ENCODE results near the gene SSTR3.
"Not testable (repeated sequence)": the region's sequence is repeated elsewhere in the genome, so short reads cannot be mapped to it uniquely, and the experiment has no call there.

Gene SSTR3

DNA sequence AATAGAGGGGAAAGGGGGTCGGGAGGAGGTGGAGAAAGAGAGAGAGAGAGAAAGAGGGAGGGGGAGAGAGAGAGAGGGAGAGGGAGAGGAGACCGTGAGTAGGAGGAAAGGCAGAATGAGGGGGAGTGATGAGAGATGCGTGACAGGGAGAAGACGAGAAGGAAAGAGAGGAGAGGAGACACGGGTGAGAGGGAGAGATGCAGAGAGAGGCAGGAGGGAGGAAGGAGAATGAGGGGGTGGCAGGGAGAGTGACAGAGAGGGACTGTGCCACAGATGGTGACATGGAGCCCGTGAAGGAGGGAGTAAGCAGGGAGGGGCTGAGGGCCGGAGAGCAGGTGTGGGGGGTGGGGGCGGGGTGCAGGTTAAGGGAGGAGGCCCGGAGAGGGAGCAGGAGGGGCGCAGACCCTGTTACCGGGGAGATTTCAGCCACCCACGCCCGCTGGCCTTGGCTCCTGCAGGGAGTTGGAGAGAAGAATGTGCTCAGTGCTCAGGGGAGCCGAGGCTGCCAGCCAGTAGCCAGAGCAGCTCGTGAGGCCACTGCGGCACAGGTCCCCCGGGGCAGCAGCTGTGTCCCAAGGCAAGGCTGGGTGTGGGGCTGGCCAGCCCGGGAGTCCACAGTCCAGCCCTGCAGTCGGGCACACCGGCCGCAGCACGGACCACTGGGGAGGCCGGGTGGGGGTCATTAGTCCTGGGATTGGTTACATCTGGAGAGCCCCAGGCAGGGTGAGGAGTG, at the start of gene SSTR3:
TSS of gene SSTR3 (minus strand) at position 304 of the 733 bp plus-strand sequence. CDS start 4,674 bp downstream, outside the sequence.
- DNase-seq, result no peak

DNA sequence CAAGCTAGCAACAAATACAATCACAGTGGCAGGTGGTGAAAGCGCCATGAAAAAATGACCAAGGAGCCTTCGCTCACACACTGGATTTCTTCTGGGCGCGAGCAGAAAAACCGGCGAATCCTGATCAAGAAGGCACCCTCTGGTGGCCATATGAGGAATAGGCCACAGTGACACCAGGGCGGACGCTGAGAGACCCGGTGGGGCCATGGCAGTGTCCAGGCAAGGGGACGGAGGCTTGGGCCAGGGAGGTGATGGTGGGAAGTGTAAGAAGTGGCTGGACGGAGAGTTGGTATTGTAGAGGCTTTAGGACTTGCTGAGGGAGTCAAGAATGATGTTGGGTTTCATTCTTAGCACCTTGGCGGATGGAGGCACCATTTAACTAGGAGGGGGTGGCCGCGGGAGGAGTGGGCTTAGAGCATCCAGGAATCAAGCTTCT, 48.6 kb upstream of the SSTR3 start:
- DNase-seq, result peak; percentile 78

DNA sequence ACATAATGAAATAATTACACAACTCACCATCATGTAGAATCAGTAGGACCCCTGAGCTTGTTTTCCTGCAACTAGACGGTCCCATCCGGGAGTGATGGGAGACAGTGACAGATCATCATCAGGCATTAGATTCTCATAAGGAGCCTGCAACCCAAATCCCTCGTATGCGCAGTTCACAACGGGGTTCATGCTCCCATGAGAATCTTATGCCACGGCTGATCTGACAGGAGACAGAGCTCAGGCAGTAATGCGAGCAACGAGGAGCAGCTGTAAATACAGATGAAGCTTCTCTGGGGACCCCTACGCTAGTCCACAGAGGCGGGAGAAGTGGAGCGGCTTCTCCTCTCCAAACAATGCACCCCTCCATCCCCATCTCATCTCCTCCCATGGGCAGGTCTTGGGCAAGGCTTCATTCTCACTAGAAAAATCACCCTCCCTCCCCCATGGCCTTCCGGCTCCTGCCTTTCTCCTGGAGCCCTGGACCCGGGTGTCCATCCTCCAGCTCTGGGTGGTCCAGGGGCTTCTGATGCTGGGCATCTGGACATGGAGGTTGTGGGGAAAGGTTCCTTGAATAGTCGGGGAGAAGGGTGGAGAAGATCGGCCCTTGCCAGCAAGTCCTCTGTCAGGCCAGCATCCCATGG, 48.0 kb upstream of the SSTR3 start:
- no peak for DNase-seq

DNA sequence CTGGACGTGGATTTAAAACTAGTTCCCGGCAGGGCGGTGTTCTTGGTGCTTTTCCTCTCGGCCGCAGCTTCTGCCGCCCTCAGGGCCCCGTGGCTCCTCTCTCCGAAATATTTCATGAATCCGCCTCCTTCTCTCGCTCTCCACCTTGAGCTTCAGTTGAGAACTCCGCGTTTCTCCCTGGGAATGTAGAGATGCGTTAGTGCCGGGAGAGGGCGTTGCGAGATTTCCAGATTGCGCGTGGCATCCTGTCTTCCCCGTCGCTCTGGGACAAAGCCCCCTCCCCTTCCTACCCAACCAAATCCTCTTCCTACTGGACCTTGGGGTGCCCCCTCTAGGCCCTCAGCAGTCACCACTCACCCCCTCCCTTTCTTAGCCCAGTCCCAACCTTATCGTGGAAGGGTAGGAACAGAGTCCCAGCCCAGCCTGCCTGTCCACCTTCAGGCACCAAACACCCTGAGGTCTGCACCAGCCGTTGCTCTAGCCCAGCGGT, 47.3 kb upstream of the SSTR3 start:
- peak; percentile 45 for DNase-seq

DNA sequence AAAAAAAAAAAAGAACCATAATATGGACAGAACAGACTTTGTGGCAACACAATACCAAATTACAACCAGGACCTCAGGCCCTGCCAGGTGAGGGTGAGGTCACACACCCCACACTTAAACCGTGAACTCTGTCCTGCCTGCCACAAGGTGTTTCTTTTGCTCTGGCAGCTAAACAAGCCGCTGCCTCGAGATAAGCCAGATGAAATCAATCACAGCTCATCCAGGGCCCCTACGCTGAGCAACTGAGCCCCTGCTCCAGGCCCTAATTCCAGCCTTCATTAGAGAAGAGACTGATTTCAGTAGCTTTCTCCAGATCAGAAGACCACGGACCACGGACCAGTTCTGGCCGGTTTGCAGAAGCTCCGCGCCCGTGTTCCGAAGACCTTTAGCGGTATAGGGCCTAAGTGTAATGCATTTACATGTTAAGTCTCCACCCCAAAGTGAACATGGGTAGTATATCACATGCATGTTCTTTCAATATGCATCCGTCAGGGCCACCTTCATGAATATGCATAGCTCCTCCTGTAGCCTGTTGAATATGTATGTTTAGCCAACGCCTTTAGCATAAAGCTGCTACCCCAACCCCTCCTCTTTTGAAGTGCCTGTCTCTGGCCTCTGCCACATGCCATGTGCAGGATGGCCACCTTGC, 46.6 kb upstream of the SSTR3 start:
- DNase-seq, result no peak

DNA sequence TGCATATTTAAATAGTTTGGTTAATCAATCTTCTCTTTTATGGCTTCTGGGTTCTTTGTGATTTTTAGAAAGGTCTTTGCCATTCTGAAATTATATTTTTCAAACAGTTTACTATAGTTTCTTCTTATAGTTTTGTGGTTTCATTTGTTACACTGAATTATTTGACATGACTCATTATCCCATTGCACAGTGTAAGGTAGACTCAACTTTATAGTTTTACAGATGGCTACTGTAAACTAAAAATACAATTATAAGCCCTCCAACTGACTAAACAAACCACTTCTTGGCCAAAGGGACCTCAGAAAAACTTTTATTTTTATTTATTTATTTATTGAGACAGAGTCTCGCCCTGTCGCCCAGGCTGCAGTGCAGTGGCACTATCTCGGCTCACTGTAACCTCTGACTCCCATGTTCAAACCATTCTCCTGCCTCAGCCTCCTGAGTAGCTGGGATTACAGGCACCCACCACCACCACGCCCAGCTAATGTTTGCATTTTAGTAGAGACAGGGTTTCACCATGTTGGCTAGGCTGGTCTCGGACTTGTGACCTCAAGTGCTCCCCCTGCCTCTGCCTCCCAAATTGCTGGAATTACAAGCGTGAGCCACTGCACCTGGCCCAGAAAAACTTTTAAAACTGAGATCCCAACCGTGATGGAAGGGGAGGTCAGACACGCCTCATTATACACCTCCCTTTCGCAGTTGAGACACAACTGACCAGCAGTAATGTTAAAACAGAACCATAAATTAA, 45.9 kb upstream of the SSTR3 start:
- no peak for DNase-seq

DNA sequence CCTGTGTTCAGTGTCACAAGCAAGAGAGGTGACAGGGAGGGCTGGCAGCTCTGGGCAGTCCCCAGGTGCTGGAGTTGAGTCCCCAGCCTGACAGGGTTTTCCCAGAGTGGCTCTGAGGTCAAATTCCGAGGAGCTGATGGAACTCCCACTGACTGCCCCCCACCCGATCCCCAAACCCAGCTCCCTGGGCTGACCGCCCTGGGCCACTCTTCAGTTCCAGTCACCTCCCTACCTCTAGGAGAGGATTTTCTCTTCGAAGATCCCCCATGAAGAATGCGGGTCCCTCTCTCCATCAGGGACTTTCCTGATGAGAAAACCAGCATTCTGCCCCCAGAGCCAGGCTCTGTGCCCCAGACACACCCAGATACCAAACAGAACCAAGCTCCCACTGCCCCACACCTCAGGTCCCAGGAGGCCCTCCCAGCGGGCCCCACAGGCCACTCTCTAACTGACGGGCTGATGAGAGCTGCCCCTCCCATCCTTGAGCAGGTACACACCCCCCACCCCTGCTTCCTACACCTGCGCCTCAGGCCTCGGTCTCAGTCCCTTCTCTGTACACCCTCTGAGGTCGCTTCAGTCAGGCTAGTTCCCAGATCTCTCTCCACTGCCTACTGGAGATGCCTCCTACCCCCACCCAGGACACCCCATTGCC, 43.9 kb upstream of the SSTR3 start:
- no peak for DNase-seq

DNA sequence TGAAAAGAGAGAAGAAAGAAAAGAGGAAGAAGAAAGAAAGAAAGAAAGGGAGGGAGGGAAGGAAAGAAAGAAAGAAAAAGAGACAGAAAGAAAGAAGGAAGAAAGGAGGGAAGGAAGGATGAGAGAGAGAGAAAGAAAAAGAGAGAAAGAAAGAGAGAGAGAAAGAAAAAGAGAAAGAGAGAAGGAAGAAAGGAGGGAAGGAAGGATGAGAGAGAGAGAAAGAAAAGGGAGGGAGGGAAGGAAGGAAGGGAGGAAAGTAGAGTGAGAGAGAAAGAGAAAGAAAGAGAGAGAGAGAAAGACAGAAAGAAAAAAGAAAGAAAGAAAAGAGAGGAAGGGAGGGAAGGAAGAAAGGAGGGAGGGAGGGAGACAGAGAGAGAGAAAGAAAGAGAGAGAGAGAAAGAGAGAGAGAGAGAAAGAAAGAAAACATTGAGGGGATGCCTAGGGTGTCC, 43.3 kb upstream of the SSTR3 start:
- no peak for DNase-seq

DNA sequence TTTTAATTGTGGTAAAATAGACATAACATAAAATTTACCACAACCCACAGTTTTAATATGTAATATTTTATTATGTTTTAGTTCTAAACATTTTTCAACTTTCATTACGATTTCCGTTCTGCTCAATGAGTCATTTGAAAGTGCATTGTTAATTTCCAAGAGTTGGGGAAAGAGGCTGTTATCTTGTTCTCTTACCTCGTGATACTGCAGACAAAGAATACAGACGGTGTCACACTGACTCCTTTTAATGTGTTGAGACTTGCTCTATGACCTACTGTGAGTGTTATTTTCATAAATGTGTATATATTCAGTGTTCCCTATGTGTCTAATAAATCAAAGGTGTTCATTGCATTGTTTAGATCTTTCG, 42.6 kb upstream of the SSTR3 start:
- no peak for DNase-seq

DNA sequence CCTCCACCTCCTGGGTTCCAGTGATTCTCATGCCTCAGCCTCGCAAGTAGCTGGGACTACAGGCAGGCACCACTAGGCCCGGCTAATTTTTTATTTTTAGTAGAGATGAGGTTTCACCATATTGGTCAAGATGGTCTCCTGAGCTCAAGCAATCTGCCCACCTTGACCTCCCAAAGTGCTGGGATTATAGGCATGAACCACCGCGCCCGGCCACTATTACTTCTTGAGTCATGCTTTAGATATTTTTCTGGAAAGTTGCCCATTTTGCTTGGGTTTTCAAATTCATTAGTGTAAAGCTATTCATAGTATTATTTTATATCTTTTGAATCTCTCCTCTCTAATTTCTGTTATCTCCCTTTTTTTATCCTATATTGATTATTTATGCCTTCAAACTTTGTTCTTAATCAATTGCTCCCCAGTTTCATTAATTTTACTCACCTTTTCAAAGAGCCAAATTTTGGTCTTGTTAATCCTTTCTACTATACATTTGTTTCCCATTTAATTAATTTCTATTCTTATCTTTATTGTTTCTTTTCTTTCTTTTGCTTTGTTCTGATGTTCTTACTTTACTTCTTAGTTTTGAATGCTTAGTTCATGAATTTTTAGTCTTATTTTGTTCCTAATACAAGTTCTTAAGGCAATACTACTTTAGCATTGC, 42.1 kb upstream of the SSTR3 start:
- DNase-seq, result no peak

DNA sequence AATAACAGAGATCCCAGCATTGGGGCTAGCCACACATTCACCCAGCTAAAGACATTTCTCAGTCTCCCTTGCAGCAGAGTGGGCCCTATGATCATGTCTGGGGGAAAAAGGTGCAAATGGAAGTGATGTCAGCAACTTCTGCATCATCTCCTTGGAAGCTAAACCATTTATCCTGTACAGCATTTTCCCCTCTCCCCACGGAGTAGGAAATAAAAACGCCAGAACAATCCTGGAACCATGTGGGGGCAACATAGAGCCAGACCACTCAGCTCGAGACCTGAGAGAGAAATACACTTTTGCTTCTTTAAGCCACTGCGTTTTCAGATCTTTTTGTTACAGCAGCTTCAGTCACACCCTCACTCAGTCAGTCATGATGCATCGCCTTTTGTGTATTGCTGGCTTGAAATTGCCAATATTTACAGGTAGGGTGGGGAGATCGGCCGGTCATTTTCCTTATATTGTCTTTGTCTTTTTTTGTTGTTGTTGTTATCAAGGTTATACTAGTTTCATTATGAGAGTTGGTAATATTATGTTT, 40.9 kb upstream of the SSTR3 start:
- DNase-seq, result no peak

DNA sequence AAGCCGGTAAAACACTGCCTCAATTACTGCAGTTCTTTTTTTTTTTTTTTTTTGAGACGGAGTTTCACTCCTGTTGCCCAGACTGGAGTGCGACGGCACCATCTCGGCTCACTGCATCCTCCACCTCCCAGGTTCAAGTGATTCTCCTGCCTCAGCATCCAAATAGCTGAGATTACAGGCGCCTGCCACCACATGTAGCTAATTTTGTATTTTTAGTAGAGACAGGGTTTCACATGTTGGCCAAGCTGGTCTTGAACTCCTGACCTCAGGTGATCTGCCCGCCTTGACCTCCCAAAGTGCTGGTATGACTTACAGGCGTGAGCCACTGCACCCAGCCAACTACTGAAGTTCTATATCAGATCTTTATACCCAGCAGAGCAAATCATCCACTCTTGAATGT, 39.6 kb upstream of the SSTR3 start:
- not testable (repeated sequence) for DNase-seq

DNA sequence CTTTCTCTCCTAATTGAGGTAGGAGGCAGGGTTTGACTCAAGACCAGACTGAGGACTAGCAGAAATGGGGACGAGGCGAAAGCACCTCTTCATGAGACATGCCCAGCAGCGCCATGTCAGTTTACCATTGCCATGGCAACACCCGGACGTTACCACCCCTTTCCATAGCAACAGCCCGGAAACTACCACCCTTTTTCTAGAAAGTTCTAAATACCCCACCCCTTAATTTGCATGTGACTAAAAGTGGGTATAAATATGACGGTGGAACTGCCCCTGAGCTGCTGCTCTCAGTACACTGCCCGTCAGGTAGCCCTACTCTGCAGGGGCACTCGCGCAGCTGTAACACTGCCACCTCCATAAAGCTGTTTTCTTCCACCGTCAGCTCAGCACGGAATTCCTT, 37.7 kb upstream of the SSTR3 start:
- no peak for DNase-seq

DNA sequence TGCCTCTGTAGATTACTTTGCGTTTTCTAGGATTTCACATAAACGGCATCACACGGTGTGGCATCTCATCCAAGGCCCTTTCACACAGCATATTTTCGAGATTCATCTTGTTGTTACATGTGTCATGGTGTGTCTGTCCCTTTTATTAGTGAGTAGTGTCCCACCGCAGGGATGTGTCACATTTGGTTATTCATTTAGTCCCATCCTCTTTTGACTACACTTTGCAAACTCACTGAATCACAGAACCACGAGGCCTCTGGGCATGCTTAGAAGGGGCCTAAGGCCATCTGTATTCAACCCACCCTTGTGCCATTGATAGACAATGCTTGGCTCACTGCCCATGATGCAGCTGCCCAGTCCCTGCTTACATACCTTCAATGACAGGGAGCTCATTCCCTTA, 36.0 kb upstream of the SSTR3 start:
- DNase-seq, result peak; percentile 57

DNA sequence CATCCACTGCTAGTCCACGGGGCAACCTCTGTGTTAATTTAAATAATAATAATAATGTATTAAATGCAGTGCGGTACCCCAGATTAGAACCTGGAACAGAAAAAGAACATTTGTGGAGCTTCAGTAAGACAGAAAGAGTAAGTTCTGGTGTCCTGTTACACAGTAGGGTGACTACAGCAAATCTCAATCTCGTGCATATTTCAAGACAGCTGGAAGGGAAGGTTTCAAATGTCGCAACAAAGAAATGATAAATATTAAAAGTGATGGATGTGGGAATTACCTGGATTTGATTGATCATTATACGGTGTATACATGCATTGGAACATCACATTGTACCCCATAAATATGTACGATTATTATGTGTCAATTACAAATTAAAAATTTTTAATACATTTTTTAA, 33.5 kb upstream of the SSTR3 start:
- no peak for DNase-seq

DNA sequence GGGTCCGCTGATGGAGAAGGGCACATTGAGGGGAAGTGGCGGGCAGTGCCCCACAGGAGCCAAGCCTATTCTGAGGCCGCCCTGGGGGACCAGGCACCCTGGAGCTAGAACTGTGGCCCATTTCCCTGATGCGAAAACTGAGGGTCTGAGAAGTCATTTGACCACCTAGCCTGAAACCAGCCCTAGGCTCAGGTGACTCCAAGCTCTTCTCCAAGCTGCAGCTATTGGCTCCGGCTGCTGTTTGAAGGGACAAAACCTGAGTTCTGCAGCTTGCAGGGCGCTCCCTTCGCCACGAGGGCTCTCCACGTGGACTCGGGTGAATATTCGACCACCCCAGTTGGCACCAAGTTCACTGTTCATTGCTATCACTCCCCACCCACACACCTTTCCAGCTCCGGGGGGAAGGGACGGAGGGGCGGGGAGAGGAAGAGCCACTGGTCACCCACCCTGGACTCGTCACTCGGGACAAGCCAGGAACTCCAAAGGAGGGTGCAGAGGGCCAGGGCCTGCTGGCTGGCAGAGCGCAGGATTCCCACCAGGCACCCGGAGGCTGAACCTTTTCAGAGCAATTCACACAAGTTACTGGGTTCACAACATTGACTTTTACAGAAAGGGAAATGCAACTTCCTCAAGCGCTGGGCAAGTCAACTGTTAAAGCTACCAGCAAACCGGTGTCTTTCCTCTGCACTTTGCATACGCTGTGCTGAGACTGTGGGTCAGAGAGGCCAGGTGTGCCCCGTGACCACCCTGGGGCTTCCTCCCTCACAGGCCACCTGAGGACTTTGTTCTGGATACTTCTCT, 32.8 kb upstream of the SSTR3 start:
- peak; percentile 23 for DNase-seq

DNA sequence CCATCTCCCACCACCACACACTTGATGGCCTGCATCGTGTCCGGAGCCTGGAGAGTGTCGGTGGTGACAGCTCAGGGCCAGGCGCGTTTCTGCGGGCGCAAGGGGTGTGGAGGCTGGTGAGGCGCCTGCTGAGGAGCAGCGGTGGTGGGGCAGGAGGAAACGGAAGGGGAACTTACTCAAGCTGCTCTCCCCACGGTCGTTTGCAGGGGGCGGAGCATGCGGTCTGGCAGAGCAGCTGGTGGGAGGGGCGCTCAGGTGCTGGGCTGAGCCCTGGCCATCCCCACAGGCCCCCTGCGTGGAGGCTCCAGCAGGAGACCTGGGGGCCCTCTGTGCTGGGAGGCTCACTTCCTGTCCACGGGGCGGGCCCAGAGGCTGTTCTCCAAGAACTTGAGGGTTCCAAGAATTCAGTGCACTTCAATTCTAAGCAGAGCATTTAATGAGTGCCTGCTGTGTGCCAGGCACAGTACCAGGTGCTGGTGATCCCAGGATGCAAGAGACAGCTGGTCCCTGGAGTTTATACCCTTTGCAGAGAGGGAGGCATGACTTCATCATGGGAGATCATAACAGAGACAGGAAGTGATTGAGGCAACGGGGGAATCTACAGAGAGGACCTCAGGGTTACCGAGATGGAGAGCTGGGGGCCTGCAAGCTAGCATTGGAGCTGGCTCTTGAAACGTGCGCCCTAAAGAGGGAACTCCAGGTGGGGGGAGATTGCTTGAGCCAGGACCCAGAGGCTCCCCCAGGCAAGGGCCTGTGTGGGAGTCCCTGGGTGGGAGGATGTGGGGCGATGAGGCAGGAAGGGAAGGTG, 32.0 kb upstream of the SSTR3 start, which contains the start of gene RAC2:
TSS of gene RAC2 (minus strand) at position 156 of the 808 bp plus-strand sequence. CDS start at position 35, 121 bp downstream.
- DNase-seq, result peak; percentile 97

DNA sequence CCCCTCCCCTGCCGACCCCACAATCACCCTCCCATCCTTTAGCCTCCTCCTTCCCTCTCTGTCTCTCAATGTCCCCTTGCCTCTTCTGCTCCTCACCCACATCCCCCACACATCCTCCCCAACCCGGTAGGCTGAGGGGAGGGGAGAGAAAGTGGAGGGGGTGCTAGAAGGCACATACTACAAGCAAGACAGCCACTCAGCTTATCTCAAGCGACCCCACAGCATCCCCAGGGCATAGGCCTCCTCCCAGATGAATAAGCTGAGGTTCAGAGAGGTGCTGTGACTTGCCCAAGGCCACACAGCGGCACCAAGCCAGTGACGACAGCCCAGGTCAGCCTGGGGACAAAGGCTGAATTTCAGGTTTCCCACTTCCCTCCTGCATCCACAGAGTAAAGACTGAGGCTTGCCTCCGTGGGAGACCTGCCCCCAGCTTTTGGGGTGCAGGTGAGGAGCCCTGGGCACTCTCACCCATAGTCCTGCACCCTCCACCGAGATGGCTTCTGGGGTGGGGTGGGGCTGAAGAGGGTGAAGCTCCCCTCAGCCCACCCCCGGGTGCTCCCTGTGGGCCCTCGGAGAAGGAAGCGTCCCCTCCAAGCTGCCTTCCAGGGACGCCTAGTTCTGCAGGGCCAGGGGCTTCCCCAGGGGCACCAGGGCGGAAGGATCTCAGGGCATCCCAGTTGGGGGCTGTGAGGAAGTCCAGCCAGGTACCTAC, 31.3 kb upstream of the SSTR3 start:
- DNase-seq, result no peak

DNA sequence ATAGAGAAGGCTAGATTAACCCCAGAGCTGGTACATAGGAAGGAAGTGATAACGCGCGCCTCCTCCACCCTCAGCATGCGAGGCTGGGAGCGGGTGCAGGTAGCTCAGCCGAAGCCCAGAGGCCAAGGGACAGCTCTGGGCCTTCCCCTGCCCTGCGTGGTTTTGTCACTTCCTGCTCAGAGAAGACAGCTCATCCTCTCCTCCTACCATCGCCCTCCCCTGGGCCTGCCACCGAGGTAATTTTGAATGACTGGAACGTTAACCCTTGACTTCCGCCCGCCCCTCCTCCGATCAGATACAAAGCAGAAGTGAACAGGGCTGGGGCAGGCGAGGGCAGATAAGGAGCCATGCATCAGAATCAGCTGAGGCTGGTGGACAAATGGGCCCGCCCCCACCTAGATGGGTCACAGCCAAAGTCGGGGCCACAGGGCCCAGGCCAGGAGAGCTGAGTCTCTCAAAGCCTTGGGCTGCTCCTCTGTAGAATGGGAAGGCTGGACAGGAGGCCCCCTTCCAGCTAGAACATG, 30.2 kb upstream of the SSTR3 start:
- peak; percentile 97 for DNase-seq
